C4-2B (cell line): ENCODE data around the gene MORC4.

Experiments
- H3K27ac ChIP-seq: fragments of 450-650 bp; 2 replicates; pipeline ENCODE4 v1.5.1; 2017
- CTCF ChIP-seq: fragments of 450-650 bp; conservative IDR thresholded peaks from 2 replicates; pipeline ENCODE4 v1.5.1; 2017; ENCODE audit warnings: mild to moderate bottlenecking
- ZFX ChIP-seq: fragments of 450-650 bp; IDR thresholded peaks from 2 replicates; pipeline ENCODE4 v1.6.1; 2017

The MORC4 gene

GRCh38 chrX:106964290-106964689 lies 35.7 kb downstream of the MORC4 start:
- no peak for TF ChIP-seq ZFX
- no peak for TF ChIP-seq CTCF
- no peak overlapping the region for H3K27ac ChIP-seq

- TF ChIP-seq CTCF (no peak), ZFX (no peak)
- H3K27ac ChIP-seq = no peak overlapping the region
Measured at GRCh38 chrX:106963111-106963510, 36.9 kb downstream of the MORC4 start.

GRCh38 chrX:106959901-106960300 lies 40.1 kb downstream of the MORC4 start:
- no peak for TF ChIP-seq ZFX
- peak; percentile 28 for TF ChIP-seq CTCF

GRCh38 chrX:106957856-106958255 lies 42.2 kb downstream of the MORC4 start:
- no peak overlapping the region for H3K27ac ChIP-seq
- TF ChIP-seq ZFX (no peak), CTCF (no peak)

More at GRCh38 chrX:106959901-106960300, 40.1 kb downstream of the MORC4 start:
- H3K27ac ChIP-seq = no peak overlapping the region

- TF ChIP-seq CTCF (no peak), ZFX (no peak)
- no peak overlapping the region for H3K27ac ChIP-seq
Measured at GRCh38 chrX:106955004-106955772, 44.8 kb downstream of the MORC4 start.

- no peak overlapping the region for H3K27ac ChIP-seq
Measured at GRCh38 chrX:106954041-106954440, 46.0 kb downstream of the MORC4 start.

GRCh38 chrX:106952988-106953387 lies 47.0 kb downstream of the MORC4 start:
- no peak overlapping the region for H3K27ac ChIP-seq

More at GRCh38 chrX:106954041-106954440, 46.0 kb downstream of the MORC4 start:
- TF ChIP-seq ZFX = no peak
- no peak for TF ChIP-seq CTCF

More at GRCh38 chrX:106952988-106953387, 47.0 kb downstream of the MORC4 start:
- no peak for TF ChIP-seq ZFX
- TF ChIP-seq CTCF = peak; percentile 54
